ENCODE results near the gene ZC3H14.

ZC3H14 gene

GRCh38 chr14:88535813-88536212 lies 27.0 kb upstream of the ZC3H14 start:
- H3K27ac ChIP-seq, result no peak overlapping the region
- H3K27me3 ChIP-seq, result peaks cover 11% of the 10 kb centered on the region
- H3K4me3 ChIP-seq (ENCODE audit: low read depth in 1 of 2, low read length in 1 of 2), result no peak overlapping the region
- TF ChIP-seq CTCF (IDR thresholded peaks at IDR 0.05), result no peak
- no peaks in the 10 kb centered on the region for H3K36me3 ChIP-seq
- H3K9me3 ChIP-seq, result no peaks in the 10 kb centered on the region
- peaks cover 4 to 8% of the 10 kb centered on the region in 2 experiments for H3K4me1 ChIP-seq (ENCODE audit: control insufficient read depth in 1 of 2, insufficient read depth in 1 of 2, low read depth in 1 of 2, low read length in 1 of 2)

GRCh38 chr14:88541324-88541723 lies 21.5 kb upstream of the ZC3H14 start:
- Histone ChIP-seq H3K27ac (no peak overlapping the region), H3K27me3 (peaks cover 7% of the 10 kb centered on the region)

GRCh38 chr14:88542857-88543795 lies 19.7 kb upstream of the ZC3H14 start:
- H3K36me3 ChIP-seq, result no peaks in the 10 kb centered on the region
- no peaks in the 10 kb centered on the region for H3K9me3 ChIP-seq
- H3K27ac ChIP-seq, result no peak overlapping the region
- no peaks in the 10 kb centered on the region for H3K4me1 ChIP-seq (ENCODE audit: control insufficient read depth in 1 of 2, insufficient read depth in 1 of 2, low read depth in 1 of 2, low read length in 1 of 2)
- no peak for TF ChIP-seq CTCF (IDR thresholded peaks at IDR 0.05)
- H3K27me3 ChIP-seq, result peaks cover 13% of the 10 kb centered on the region
- no peak overlapping the region for H3K4me3 ChIP-seq (ENCODE audit: low read depth in 1 of 2, low read length in 1 of 2)

More at GRCh38 chr14:88541324-88541723, 21.5 kb upstream of the ZC3H14 start:
- no peaks in the 10 kb centered on the region for H3K9me3 ChIP-seq
- no peak overlapping the region for H3K4me3 ChIP-seq (ENCODE audit: low read depth in 1 of 2, low read length in 1 of 2)
- H3K4me1 ChIP-seq (ENCODE audit: control insufficient read depth in 1 of 2, insufficient read depth in 1 of 2, low read depth in 1 of 2, low read length in 1 of 2), result no peaks in the 10 kb centered on the region
- no peaks in the 10 kb centered on the region for H3K36me3 ChIP-seq
- TF ChIP-seq CTCF (IDR thresholded peaks at IDR 0.05), result no peak

- no peak overlapping the region for H3K4me3 ChIP-seq (ENCODE audit: low read depth in 1 of 2, low read length in 1 of 2)
- no peaks in the 10 kb centered on the region for H3K36me3 ChIP-seq
- peaks cover 30% of the 10 kb centered on the region for H3K27me3 ChIP-seq
- no peaks in the 10 kb centered on the region for H3K9me3 ChIP-seq
- no peak overlapping the region for H3K27ac ChIP-seq
- no peaks in the 10 kb centered on the region for H3K4me1 ChIP-seq (ENCODE audit: control insufficient read depth in 1 of 2, insufficient read depth in 1 of 2, low read depth in 1 of 2, low read length in 1 of 2)
- no peak for TF ChIP-seq CTCF (IDR thresholded peaks at IDR 0.05)
Observed at GRCh38 chr14:88545256-88545655, 17.6 kb upstream of the ZC3H14 start.

GRCh38 chr14:88546621-88547385 lies 16.0 kb upstream of the ZC3H14 start:
- TF ChIP-seq CTCF (IDR thresholded peaks at IDR 0.05), result no peak
- no peaks in the 10 kb centered on the region for H3K36me3 ChIP-seq
- no peaks in the 10 kb centered on the region for H3K9me3 ChIP-seq
- H3K27ac ChIP-seq, result no peak overlapping the region
- no peak overlapping the region for H3K4me3 ChIP-seq (ENCODE audit: low read depth in 1 of 2, low read length in 1 of 2)
- peaks cover 5 to 8% of the 10 kb centered on the region in 2 experiments for H3K4me1 ChIP-seq (ENCODE audit: control insufficient read depth in 1 of 2, insufficient read depth in 1 of 2, low read depth in 1 of 2, low read length in 1 of 2)
- peaks cover 42% of the 10 kb centered on the region for H3K27me3 ChIP-seq

All from neutrophil (primary cell).